Stimulated activated naive B cell treated with anti-CD40 and anti-IgM and Interleukin-4, amounts not matched to agents 10 μg/mL and 1 μg/mL and 100 μg/mL, for 72 hours (primary cell): ENCODE data around the gene ADGRD2.

Experiments used
- ATAC-seq, 2 donors: fragments of 150-1000 bp; cut with Tn5 transposase; replicated peaks; 2 replicates each; pipeline ENCODE4 v1.10.0; 2021; ENCODE audit warnings: moderate library complexity in 1 of 2
- DNase-seq: peaks from one replicate; pipeline ENCODE4 v3.0.0; 2021
- H3K27ac Mint-ChIP-seq: one replicate; pipeline ENCODE4 v1.8.0; 2022; ENCODE audit warnings: mild to moderate bottlenecking, mixed read lengths
- H3K27me3 Mint-ChIP-seq, 2 donors: one replicate each; pipeline ENCODE4 v1.8.0; 2022; ENCODE audit warnings: mixed read lengths in 2 of 2
- H3K36me3 Mint-ChIP-seq, 2 donors: one replicate each; pipeline ENCODE4 v1.8.0; 2022; ENCODE audit warnings: mixed read lengths in 2 of 2, mild to moderate bottlenecking in 1 of 2
- H3K4me1 Mint-ChIP-seq, 2 donors: one replicate each; pipeline ENCODE4 v1.8.0; 2022; ENCODE audit warnings: mixed read lengths in 2 of 2, mild to moderate bottlenecking in 1 of 2
- H3K4me3 Mint-ChIP-seq, 2 donors: one replicate each; pipeline ENCODE4 v1.8.0; 2022; ENCODE audit warnings: mild to moderate bottlenecking in 2 of 2, mixed read lengths in 2 of 2, moderate library complexity in 1 of 2
- H3K9me3 Mint-ChIP-seq, 2 donors: one replicate each; pipeline ENCODE4 v1.8.0; 2022; ENCODE audit warnings: mixed read lengths in 2 of 2, mild to moderate bottlenecking in 1 of 2

ADGRD2 gene

DNA sequence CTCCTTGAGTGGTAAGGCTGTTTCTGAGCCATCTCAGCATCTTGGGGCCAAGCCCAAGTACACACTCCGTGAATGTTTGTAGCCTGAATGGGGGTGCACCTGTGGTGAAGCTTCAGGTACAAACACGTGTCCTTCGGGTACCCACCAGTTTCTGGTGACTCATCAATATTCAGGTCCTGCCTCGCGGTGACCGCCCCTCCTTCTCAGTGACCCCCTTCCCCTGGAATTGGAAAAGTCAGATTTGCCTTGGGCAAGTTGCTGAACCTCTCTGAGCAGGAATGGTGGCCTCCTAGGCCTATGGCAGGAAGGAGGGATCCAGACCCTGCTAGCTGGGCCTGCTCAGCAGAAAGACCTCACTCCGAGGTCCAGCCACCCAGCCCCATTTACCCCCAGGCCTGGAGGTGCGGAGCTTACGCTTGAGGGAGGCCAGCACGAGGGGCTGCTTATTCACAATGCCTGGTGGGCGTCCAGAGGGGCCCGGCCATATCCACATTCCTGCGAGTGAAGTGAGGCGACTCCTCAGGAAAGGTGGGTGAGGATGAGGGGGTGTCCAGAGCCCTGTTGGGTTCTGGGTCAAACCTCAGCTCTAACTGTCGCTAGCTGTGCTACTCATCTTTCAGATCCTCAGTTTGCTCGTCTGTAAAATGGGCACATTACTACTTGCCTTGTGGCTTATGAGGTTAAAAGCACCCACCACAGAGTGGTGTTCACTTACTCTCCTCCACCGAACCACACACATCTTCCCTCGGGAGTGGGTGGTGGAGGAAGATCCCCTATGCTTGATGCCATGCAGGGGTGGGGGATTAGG, 7.0 kb downstream of the ADGRD2 start:
- Mint-ChIP-seq H3K36me3 (no peaks in the 10 kb centered on the region), H3K9me3 (peaks cover 0 to 4% of the 10 kb centered on the region in 2 donors), H3K27ac (no peak overlapping the region), H3K4me1 (no peaks in the 10 kb centered on the region), H3K27me3 (peaks cover 10 to 36% of the 10 kb centered on the region in 2 donors), H3K4me3 (no peak overlapping the region)
- DNase-seq (no peak), ATAC-seq (no peak)

DNA sequence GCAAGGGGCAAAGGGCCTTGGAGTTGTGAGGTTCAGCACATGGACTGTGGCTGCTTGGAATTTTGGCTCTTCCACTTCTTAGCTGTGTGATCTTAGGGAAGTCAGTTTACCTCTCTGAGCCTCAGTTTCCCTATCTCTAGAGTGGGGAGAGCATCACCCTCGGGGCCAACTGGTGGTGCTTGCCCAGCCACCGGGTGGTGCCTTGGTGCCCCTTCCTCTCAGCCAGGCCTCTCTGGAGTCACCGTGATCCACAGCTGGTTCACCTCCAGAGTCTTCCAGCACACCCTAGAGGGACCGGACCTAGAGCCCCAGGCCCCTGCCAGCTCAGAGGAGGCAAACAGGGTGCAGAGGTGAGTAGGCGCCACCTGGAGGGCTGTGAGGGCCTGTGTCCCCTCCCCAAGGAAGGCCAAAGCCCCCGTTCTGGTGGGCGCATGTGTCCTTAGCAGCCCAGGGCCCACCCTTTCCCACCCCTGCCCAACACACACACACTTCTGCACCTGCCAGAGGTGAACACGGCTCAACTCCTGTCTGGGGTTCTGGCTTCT, 7.7 kb downstream of the ADGRD2 start:
- DNase-seq: no peak
- H3K9me3 Mint-ChIP-seq: peaks cover 0 to 4% of the 10 kb centered on the region in 2 donors
- no peak overlapping the region for H3K4me3 Mint-ChIP-seq
- peaks cover 8 to 30% of the 10 kb centered on the region in 2 donors for H3K27me3 Mint-ChIP-seq
- H3K27ac Mint-ChIP-seq: no peak overlapping the region
- H3K4me1 Mint-ChIP-seq: no peaks in the 10 kb centered on the region
- H3K36me3 Mint-ChIP-seq: no peaks in the 10 kb centered on the region
- no peak for ATAC-seq

DNA sequence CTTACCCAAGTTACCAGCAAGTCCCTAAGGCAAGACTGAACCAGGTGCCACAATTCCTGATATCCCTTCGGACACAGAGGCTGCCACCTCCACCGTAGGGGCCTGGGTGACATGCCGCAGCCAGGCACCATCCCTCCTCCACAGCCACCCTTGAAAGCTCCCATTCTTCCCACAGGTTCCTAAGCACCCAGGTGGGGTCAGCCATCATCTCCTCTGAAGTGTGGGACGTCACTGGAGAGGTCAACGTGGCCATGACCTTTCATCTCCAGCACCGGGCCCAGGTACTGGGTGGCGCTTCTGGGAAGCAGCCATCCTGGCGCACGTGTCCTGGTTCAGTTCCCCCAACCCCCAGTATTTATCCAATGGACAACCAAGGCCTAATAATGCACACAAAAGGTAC, 8.2 kb downstream of the ADGRD2 start:
- no peak for DNase-seq
- Mint-ChIP-seq H3K27me3 (peaks cover 8 to 30% of the 10 kb centered on the region in 2 donors), H3K4me3 (no peak overlapping the region), H3K9me3 (peaks cover 0 to 7% of the 10 kb centered on the region in 2 donors), H3K36me3 (no peaks in the 10 kb centered on the region), H3K27ac (no peak overlapping the region), H3K4me1 (no peaks in the 10 kb centered on the region)
- no peak for ATAC-seq

DNA sequence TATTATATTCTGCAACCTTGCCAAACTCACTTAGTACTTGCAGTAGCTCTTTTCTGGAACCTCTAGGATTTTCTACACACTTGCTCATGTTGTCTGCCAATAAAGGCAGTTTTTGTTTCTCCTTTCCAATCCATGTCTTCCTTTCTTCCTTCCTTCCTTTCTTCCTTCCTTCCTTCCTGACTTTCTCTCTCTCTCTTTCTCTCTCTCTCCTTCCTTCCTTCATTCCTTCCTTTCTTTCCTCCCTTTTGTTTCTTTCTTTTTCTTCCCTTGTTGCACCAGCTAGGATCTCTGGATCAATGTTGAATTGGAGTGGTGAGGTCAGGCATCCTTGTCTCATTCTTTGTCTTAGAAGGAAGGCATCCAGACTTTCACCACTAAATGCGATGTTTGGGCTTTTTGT, 12.5 kb downstream of the ADGRD2 start:
- Mint-ChIP-seq H3K4me3 (no peak overlapping the region), H3K4me1 (no peaks in the 10 kb centered on the region), H3K27ac (no peak overlapping the region), H3K27me3 (peaks cover 13 to 15% of the 10 kb centered on the region in 2 donors), H3K36me3 (no peaks in the 10 kb centered on the region), H3K9me3 (peaks cover 0 to 7% of the 10 kb centered on the region in 2 donors)
- no peak for ATAC-seq
- no peak for DNase-seq

DNA sequence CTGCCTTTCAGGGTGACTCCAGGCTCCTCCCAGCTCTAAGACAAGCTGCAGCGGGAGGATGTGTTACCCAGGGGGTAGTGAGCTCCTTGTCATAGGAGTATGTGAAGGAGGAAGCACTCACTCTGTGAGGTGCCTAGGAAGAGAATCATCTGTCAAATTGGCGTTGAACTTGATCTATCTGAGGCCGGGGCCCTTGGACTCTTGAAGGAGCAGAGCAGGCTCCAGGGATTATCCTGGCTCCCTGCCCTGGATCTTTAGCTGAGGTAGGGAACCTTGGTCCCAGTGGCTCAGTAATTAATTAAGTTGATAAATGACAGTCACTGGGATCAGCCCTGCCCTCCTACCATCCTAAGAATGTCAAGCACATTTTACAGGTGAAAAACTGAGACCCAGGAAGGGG, 15.5 kb downstream of the ADGRD2 start:
- Mint-ChIP-seq H3K4me3 (no peak overlapping the region), H3K4me1 (peaks cover 7 to 8% of the 10 kb centered on the region in 2 donors), H3K27me3 (peaks cover 21 to 24% of the 10 kb centered on the region in 2 donors), H3K27ac (no peak overlapping the region), H3K36me3 (no peaks in the 10 kb centered on the region), H3K9me3 (peaks cover 0 to 3% of the 10 kb centered on the region in 2 donors)
- ATAC-seq (no peak), DNase-seq (no peak)

DNA sequence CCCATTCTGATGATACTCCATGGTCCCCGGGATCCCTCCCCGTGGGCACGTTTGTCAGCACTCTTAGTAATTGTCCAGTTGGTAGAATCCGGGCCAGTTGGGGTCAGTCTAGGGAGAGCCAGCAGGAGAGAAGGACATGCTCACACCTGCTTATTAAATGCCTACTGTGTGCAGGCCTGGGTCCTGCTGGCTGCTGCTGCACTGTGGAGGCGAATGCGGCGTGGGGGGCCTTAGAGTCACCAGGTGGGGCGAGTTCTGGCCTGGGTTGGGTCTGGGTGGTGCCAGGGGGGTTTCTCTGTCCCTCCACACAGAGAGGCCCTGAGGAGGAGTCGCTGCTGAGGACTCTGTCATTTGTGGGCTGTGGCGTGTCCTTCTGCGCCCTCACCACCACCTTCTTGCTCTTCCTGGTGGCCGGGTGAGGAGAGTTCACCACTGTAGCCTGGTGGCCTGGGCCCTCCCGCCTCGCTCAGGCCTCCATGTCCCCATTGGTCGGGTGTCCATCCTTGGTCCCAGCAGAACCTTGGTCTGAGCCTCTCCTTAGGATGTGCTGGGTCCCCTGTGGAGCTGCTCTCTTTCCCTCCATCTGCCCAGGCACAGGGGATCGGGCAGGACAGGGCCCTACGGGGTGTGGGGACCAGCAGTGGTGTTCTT, 17.3 kb downstream of the ADGRD2 start:
- Mint-ChIP-seq H3K27me3 (peaks cover 26 to 37% of the 10 kb centered on the region in 2 donors), H3K27ac (no peak overlapping the region), H3K36me3 (no peaks in the 10 kb centered on the region), H3K4me1 (peaks cover 7 to 8% of the 10 kb centered on the region in 2 donors), H3K4me3 (no peak overlapping the region), H3K9me3 (peaks cover 0 to 3% of the 10 kb centered on the region in 2 donors)
- DNase-seq (no peak), ATAC-seq (no peak)

DNA sequence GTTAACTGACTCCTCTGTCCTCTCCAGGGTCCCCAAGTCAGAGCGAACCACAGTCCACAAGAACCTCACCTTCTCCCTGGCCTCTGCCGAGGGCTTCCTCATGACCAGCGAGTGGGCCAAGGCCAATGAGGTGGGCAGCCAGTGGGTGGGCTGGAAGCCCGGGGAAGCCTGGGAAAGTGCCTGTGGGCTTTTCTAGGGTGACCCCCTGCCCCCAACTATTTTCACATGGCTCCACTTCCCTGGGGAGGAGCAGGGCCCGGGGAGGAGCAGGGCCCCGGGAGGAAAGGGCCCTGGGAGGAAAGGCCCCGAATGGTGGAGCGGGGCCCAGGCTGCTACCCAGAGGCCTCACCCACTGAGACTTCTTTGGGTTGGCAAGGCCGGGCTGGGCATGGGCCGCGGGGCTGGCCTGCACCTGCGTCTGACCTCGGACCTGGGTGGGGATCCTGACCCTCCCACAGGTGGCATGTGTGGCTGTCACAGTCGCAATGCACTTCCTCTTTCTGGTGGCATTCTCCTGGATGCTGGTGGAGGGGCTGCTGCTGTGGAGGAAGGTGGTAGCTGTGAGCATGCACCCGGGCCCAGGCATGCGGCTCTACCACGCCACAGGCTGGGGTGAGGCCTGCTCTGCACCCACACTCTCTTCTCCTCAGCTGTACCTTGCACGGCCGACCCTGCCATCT, 17.9 kb downstream of the ADGRD2 start:
- Mint-ChIP-seq H3K27me3 (peaks cover 27 to 42% of the 10 kb centered on the region in 2 donors), H3K9me3 (peaks cover 0 to 3% of the 10 kb centered on the region in 2 donors), H3K4me1 (peaks cover 7 to 8% of the 10 kb centered on the region in 2 donors), H3K4me3 (no peak overlapping the region), H3K27ac (no peak overlapping the region), H3K36me3 (no peaks in the 10 kb centered on the region)
- ATAC-seq (peak; percentile 46 to 58), DNase-seq (no peak)

DNA sequence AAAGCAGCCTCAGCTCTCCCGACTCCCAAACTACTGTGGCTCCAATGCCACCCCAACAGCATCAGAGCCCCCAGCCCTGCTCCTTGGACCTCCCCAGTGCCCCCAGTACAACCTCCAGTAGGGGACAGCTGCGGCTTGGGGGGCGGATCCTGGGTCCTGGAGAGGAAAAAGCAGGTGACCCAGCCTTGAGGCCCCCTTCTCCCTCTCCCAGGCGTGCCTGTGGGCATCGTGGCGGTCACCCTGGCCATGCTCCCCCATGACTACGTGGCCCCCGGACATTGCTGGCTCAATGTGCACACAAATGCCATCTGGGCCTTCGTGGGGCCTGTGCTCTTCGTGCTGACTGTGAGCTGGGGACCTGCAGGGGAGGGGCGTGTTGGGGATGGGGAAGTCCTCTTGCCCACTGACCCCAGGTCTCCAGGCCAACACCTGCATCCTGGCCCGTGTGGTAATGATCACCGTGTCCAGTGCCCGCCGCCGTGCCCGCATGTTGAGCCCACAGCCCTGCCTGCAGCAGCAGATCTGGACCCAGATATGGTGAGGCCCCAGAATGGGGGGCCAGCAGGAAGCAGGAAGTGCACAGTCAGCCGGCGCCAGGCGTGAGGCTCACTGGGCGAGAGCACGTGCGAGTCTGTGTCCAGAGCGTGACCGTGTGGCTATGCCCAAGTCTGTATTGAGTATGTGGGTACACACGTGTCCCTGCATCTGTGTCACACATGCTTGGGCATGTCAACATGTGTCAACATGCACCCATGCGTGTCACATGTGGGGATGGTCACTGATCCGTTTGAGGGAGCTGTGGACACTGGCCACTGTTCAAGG, 19.0 kb downstream of the ADGRD2 start:
- Mint-ChIP-seq H3K27ac (peak overlapping the region; percentile 85), H3K4me3 (no peak overlapping the region), H3K36me3 (no peaks in the 10 kb centered on the region), H3K4me1 (peaks cover 7 to 8% of the 10 kb centered on the region in 2 donors), H3K9me3 (no peaks in the 10 kb centered on the region), H3K27me3 (peaks cover 33 to 52% of the 10 kb centered on the region in 2 donors)
- no peak for ATAC-seq
- no peak for DNase-seq

DNA sequence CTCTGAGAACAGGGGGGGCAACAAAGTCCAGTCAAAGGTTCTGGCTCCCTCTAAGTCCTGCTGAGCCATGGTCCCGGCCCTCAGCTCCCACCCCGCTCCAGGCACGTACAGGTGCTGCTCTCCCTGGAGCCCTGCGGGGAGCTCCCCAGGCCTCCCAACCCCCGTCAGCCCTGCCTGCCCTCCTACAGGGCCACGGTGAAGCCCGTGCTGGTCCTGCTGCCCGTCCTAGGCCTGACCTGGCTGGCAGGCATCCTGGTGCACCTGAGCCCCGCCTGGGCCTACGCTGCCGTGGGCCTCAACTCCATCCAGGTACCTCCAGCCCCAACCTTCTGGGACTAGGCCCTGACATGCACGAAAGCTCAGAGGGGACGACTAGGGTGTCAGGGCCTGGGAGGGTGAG, 20.1 kb downstream of the ADGRD2 start:
- ATAC-seq (no peak), DNase-seq (no peak)
- Mint-ChIP-seq H3K27ac (no peak overlapping the region), H3K4me1 (peaks cover 7 to 8% of the 10 kb centered on the region in 2 donors), H3K27me3 (peaks cover 33 to 57% of the 10 kb centered on the region in 2 donors), H3K36me3 (no peaks in the 10 kb centered on the region), H3K4me3 (no peak overlapping the region), H3K9me3 (no peaks in the 10 kb centered on the region)

DNA sequence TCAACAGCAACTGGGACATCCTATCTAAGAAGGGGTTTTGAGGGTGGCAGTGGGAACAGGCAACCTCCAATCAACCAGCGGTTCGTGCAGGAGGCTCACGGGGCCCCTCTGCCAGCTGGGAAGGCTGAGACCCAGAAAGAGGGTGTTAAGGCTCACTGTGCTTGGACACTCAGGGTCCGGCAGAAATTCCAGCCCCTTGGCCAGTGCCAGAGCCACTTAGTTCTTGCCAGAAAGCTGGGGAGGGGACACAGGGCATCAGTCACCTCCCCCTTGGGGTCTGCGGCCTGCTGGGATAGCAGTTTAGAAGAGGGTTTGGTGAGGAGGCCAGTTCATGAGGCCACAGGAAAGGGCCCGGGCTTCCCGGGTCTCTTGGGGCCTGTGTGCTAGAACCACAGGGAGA, 20.5 kb downstream of the ADGRD2 start:
- no peak for ATAC-seq
- Mint-ChIP-seq H3K27ac (no peak overlapping the region), H3K9me3 (no peaks in the 10 kb centered on the region)

DNA sequence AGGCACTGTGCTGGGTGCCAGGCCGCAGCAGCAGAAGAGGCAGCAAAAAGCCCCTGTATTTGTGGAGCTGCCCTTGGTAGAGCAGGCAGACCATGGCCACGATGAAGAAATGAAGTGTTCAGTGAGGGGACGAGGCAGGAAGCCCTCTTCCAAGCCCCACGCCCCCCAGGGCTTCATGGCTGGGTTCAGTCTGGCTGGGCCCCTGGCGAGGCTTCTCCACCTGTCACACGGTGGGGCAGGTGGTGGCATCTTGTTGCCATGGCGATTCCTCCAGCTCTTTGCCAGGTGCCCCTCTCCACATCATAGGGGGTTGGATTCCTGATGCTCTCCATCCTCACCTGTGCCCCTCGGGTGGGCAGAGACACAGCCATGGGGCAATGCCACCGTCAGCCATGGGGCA, 21.5 kb downstream of the ADGRD2 start:
- Mint-ChIP-seq H3K36me3 (no peaks in the 10 kb centered on the region), H3K27ac (no peak overlapping the region), H3K4me3 (no peak overlapping the region), H3K4me1 (peaks cover 7 to 8% of the 10 kb centered on the region in 2 donors), H3K9me3 (no peaks in the 10 kb centered on the region), H3K27me3 (peaks cover 35 to 65% of the 10 kb centered on the region in 2 donors)
- no peak for DNase-seq
- no peak for ATAC-seq

More for the DNA sequence above, 20.5 kb downstream of the ADGRD2 start:
- H3K36me3 Mint-ChIP-seq: no peaks in the 10 kb centered on the region
- DNase-seq: no peak
- H3K4me1 Mint-ChIP-seq: peaks cover 7 to 8% of the 10 kb centered on the region in 2 donors
- H3K4me3 Mint-ChIP-seq: no peak overlapping the region
- peaks cover 34 to 57% of the 10 kb centered on the region in 2 donors for H3K27me3 Mint-ChIP-seq

DNA sequence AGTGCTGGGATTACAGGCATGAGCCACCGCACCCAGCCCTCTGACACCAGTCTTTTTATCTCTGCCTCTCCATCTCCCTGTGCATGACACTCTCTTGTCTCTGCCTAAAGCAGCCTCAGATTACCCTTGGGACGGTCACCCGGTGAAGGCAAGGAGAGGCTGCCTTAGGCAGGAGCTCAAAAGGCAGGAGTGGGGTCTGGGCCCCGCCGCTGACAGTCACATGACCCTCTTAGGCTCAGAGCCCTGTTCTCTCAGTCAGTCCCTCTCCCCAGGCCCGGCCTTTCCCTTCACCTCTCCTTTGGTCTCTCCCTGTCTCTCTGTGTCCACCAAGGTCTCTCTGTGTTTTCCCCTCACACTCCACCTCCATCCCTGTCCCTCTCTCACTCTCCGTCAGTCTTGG, 22.5 kb downstream of the ADGRD2 start:
- no peaks in the 10 kb centered on the region for H3K36me3 Mint-ChIP-seq
- H3K27ac Mint-ChIP-seq: no peak overlapping the region
- peaks cover 35 to 69% of the 10 kb centered on the region in 2 donors for H3K27me3 Mint-ChIP-seq

DNA sequence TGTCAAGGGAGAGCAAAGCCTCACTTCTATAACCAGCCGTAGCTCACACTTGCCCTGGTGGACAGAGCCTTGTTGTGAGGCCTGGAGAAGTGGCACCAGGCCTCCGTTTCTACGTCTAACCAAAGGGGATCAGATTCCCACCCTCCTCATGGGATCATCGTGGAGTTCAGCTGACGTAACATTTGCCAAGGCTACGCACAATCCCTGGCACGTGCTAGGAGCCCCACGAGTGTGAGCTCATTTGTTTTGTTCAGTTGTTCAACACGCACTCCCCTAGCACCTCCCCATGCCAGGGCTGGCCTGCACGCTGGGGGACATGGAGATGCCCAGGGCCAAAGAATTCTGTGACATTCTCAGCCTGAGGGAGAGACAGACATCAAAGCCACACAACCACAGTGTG, 23.1 kb downstream of the ADGRD2 start:
- H3K27ac Mint-ChIP-seq: no peak overlapping the region
- peaks cover 7 to 8% of the 10 kb centered on the region in 2 donors for H3K4me1 Mint-ChIP-seq
- no peak for ATAC-seq
- no peaks in the 10 kb centered on the region for H3K36me3 Mint-ChIP-seq
- no peaks in the 10 kb centered on the region for H3K9me3 Mint-ChIP-seq
- H3K4me3 Mint-ChIP-seq: no peak overlapping the region
- DNase-seq: no peak
- H3K27me3 Mint-ChIP-seq: peaks cover 37 to 73% of the 10 kb centered on the region in 2 donors

More for the DNA sequence above, 22.5 kb downstream of the ADGRD2 start:
- H3K9me3 Mint-ChIP-seq: no peaks in the 10 kb centered on the region
- ATAC-seq (no peak), DNase-seq (no peak)
- no peak overlapping the region for H3K4me3 Mint-ChIP-seq
- H3K4me1 Mint-ChIP-seq: peaks cover 8% of the 10 kb centered on the region in 2 donors
